MM.1S (cell line): ENCODE measurements around the gene RUNX1.

Experiments
- DNase-seq: peaks from one replicate; pipeline ENCODE4 v3.0.0-alpha.2; 2015
- H2AFZ ChIP-seq: fragments of 300-600 bp; sonication (generic); 2 replicates; pipeline ENCODE4 v1.6.0; 2016; ENCODE audit warnings: antibody characterized with exemption, low read length
- H3F3A ChIP-seq: fragments of 300-600 bp; sonication (generic); 2 replicates; pipeline ENCODE4 v1.6.1; 2016; ENCODE audit warnings: mild to moderate bottlenecking, antibody characterized with exemption, low read length, moderate library complexity, mixed read lengths; ENCODE audit not compliant: insufficient read depth
- H3K27ac ChIP-seq: fragments of 300-600 bp; sonication (generic); 2 replicates; pipeline ENCODE4 v1.5.1; 2016; ENCODE audit warnings: mild to moderate bottlenecking, low read length
- H3K27me3 ChIP-seq: fragments of 300-600 bp; sonication (generic); replicated peaks from 2 replicates; pipeline ENCODE4 v1.6.0; 2016; ENCODE audit warnings: low read length; ENCODE audit not compliant: insufficient read depth
- H3K36me3 ChIP-seq: fragments of 300-600 bp; sonication (generic); replicated peaks from 2 replicates; pipeline ENCODE4 v1.6.1; 2016; ENCODE audit warnings: mild to moderate bottlenecking, low read length, mixed read lengths; ENCODE audit not compliant: insufficient read depth
- H3K4me1 ChIP-seq: fragments of 300-600 bp; sonication (generic); 2 replicates; pipeline ENCODE4 v1.6.1; 2016; ENCODE audit warnings: low read length, mixed read lengths
- H3K4me2 ChIP-seq: fragments of 300-600 bp; sonication (generic); 2 replicates; pipeline ENCODE4 v1.6.0; 2016; ENCODE audit warnings: low read depth, low read length
- H3K4me3 ChIP-seq: fragments of 300-600 bp; sonication (generic); 2 replicates; pipeline ENCODE4 v1.5.1; 2016; ENCODE audit warnings: low read length, mixed read lengths
- H3K79me2 ChIP-seq: fragments of 300-600 bp; sonication (generic); 2 replicates; pipeline ENCODE4 v1.6.1; 2016; ENCODE audit warnings: mixed run types, low read length, mixed read lengths
- H3K9ac ChIP-seq: fragments of 300-600 bp; sonication (generic); 2 replicates; pipeline ENCODE4 v1.6.1; 2016; ENCODE audit warnings: low read length, mixed read lengths
- H3K9me2 ChIP-seq: fragments of 300-600 bp; sonication (generic); replicated peaks from 2 replicates; pipeline ENCODE4 v1.6.1; 2016; ENCODE audit warnings: mild to moderate bottlenecking, low read length, mixed read lengths; ENCODE audit not compliant: insufficient read depth
- H3K9me3 ChIP-seq: fragments of 300-600 bp; sonication (generic); replicated peaks from 2 replicates; pipeline ENCODE4 v1.6.1; 2016; ENCODE audit warnings: mild to moderate bottlenecking, low read length, mixed read lengths; ENCODE audit not compliant: insufficient read depth
- H4K20me1 ChIP-seq: fragments of 300-600 bp; sonication (generic); 2 replicates; pipeline ENCODE4 v1.6.1; 2016; ENCODE audit warnings: mild to moderate bottlenecking, low read length, moderate library complexity, mixed read lengths; ENCODE audit not compliant: insufficient read depth
- EZH2 ChIP-seq: fragments of 300-600 bp; sonication (generic); optimal IDR thresholded peaks from 2 replicates; pipeline ENCODE3; 2017; ENCODE audit warnings: low read depth, mild to moderate bottlenecking, antibody characterized with exemption, low read length, mixed read lengths
- EZH2phosphoT487 ChIP-seq: fragments of 300-600 bp; sonication (generic); IDR thresholded peaks from 2 replicates; pipeline ENCODE4 v1.6.1; 2018; ENCODE audit warnings: antibody characterized with exemption, low read length
- TF ChIP-seq, protein P1 (sequence below): fragments of 300-600 bp; sonication (generic); IDR thresholded peaks from 2 replicates; pipeline ENCODE4 v1.5.1; 2016; ENCODE audit warnings: antibody characterized with exemption, low read length, mixed read lengths

The RUNX1 gene

DNA sequence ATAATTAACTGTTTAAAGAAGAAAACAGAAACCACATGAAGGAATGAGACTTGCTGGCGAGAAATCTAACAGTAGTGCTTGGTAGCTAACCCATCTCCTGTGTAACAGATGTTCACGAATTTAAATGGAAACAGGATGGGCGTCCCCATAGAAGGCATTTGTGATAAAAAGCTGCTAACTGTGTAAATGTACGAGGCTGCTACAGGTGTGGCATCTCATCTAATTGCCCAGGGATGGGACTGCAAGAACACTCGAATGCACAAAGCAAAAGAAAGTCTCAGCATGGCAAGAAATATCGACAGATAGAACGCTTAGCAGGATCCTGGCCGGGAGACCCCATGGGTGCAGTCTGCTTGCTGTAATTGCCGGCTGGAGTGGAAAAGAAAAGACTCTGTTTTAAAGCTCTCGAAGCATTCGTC lies 112.7 kb downstream of the RUNX1 start:
- no peaks in the 10 kb centered on the region for H3K36me3 ChIP-seq
- no peak overlapping the region for H2AFZ ChIP-seq
- H3K9me2 ChIP-seq, result no peaks in the 10 kb centered on the region
- TF ChIP-seq, protein P1, sequence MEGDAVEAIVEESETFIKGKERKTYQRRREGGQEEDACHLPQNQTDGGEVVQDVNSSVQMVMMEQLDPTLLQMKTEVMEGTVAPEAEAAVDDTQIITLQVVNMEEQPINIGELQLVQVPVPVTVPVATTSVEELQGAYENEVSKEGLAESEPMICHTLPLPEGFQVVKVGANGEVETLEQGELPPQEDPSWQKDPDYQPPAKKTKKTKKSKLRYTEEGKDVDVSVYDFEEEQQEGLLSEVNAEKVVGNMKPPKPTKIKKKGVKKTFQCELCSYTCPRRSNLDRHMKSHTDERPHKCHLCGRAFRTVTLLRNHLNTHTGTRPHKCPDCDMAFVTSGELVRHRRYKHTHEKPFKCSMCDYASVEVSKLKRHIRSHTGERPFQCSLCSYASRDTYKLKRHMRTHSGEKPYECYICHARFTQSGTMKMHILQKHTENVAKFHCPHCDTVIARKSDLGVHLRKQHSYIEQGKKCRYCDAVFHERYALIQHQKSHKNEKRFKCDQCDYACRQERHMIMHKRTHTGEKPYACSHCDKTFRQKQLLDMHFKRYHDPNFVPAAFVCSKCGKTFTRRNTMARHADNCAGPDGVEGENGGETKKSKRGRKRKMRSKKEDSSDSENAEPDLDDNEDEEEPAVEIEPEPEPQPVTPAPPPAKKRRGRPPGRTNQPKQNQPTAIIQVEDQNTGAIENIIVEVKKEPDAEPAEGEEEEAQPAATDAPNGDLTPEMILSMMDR, result no peak
- TF ChIP-seq EZH2, result no peak
- no peak for TF ChIP-seq EZH2phosphoT487
- H3K9me3 ChIP-seq, result no peaks in the 10 kb centered on the region
- H3K4me2 ChIP-seq, result no peak overlapping the region
- no peak overlapping the region for H3K9ac ChIP-seq
- no peaks in the 10 kb centered on the region for H3F3A ChIP-seq
- no peaks in the 10 kb centered on the region for H3K79me2 ChIP-seq
- H3K27ac ChIP-seq, result no peak overlapping the region
- peaks cover 5% of the 10 kb centered on the region; the same call in 1 of the 2 replicates for H3K4me1 ChIP-seq
- DNase-seq, result no peak
- no peaks in the 10 kb centered on the region for H3K27me3 ChIP-seq
- no peaks in the 10 kb centered on the region for H4K20me1 ChIP-seq
- H3K4me3 ChIP-seq, result no peak overlapping the region

DNA sequence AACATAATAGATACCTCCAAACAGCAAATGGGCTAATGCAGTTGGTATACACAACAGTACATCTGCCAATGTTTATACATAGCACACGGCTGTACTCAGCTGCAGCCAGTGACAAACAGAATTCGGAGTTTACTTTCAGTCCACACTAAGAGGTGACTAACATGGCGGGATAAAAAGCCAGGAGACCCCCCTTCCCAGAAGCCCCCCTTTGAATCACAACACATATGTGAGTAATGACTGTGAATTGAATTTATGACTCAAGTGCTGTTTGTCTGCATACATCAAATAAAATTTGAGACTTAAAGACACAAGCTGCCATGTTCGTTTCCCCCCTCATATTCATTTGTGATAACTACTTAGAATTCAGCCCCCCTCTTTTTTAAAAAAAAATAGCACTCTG lies 113.2 kb downstream of the RUNX1 start:
- TF ChIP-seq EZH2 (no peak), EZH2phosphoT487 (no peak)
- TF ChIP-seq, protein P1, result no peak
- no peak overlapping the region for H3K4me2 ChIP-seq
- no peak overlapping the region for H3K9ac ChIP-seq
- H2AFZ ChIP-seq, result no peak overlapping the region
- no peaks in the 10 kb centered on the region for H3K9me2 ChIP-seq
- DNase-seq, result no peak
- no peaks in the 10 kb centered on the region for H3F3A ChIP-seq
- peaks cover 5% of the 10 kb centered on the region; the same call in 1 of the 2 replicates for H3K4me1 ChIP-seq
- H3K27ac ChIP-seq, result no peak overlapping the region
- H3K9me3 ChIP-seq, result no peaks in the 10 kb centered on the region
- no peaks in the 10 kb centered on the region for H3K27me3 ChIP-seq
- H3K36me3 ChIP-seq, result no peaks in the 10 kb centered on the region
- no peaks in the 10 kb centered on the region for H3K79me2 ChIP-seq
- H3K4me3 ChIP-seq, result no peak overlapping the region
- H4K20me1 ChIP-seq, result no peaks in the 10 kb centered on the region

DNA sequence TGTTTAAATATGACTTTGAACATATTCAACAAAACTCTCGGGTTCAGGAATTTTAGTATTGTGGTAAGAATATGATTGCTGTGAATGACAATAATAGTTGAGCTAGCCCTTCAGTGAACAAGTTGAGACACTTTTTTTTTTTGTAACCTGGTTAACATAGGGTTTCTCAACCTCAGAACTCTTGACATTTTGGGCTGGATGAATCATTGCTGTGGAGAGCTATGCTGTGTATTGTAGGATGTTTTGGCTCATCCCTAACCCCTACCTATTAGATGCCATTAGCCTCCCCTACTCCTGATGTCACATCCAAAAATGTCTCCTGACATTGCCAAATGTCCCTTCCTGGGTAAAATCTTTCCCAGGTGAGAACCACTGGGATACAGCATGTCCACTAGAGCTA lies 113.7 kb downstream of the RUNX1 start:
- Histone ChIP-seq H3K36me3 (no peaks in the 10 kb centered on the region), H3K27me3 (no peaks in the 10 kb centered on the region), H3K79me2 (no peaks in the 10 kb centered on the region), H3K4me2 (no peak overlapping the region), H2AFZ (no peak overlapping the region), H3K9me3 (no peaks in the 10 kb centered on the region), H3K9me2 (no peaks in the 10 kb centered on the region), H3K9ac (no peak overlapping the region), H4K20me1 (no peaks in the 10 kb centered on the region), H3K4me3 (no peak overlapping the region), H3F3A (no peaks in the 10 kb centered on the region), H3K4me1 (peaks cover 5% of the 10 kb centered on the region; the same call in 1 of the 2 replicates), H3K27ac (no peak overlapping the region)
- TF ChIP-seq EZH2phosphoT487 (no peak), EZH2 (no peak)
- TF ChIP-seq, protein P1, result no peak
- no peak for DNase-seq
